HepG2 (cell line): ENCODE results near the gene CCL27.

Experiments
- ZFP37 ChIP-seq: sonication (generic); formaldehyde crosslinking; IDR thresholded peaks from 2 replicates; pipeline ENCODE4 v1.4.0; 2020; ENCODE audit warnings: missing genetic modification reagents, borderline replicate concordance
- TF ChIP-seq, protein P1 (sequence below): sonication (generic); formaldehyde crosslinking; IDR thresholded peaks from 2 replicates; pipeline ENCODE4 v1.5.0; 2020; ENCODE audit warnings: mild to moderate bottlenecking, missing genetic modification reagents, moderate library complexity

- TF ChIP-seq ZFP37 (CRISPR knock-in tag), result no peak
- TF ChIP-seq, protein P1, sequence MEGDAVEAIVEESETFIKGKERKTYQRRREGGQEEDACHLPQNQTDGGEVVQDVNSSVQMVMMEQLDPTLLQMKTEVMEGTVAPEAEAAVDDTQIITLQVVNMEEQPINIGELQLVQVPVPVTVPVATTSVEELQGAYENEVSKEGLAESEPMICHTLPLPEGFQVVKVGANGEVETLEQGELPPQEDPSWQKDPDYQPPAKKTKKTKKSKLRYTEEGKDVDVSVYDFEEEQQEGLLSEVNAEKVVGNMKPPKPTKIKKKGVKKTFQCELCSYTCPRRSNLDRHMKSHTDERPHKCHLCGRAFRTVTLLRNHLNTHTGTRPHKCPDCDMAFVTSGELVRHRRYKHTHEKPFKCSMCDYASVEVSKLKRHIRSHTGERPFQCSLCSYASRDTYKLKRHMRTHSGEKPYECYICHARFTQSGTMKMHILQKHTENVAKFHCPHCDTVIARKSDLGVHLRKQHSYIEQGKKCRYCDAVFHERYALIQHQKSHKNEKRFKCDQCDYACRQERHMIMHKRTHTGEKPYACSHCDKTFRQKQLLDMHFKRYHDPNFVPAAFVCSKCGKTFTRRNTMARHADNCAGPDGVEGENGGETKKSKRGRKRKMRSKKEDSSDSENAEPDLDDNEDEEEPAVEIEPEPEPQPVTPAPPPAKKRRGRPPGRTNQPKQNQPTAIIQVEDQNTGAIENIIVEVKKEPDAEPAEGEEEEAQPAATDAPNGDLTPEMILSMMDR (CRISPR knock-in tag), result no peak
These were observed 13.8 kb downstream of the CCL27 start for GRCh38 chr9:34648673-34649072.
